HG03432 (cell line): ENCODE measurements around the gene TRAPPC2L.

Source experiments
- ATAC-seq: cut with Tn5 transposase; IDR thresholded peaks from one replicate; pipeline ENCODE4 v1.9.1; 2021; ENCODE audit warnings: mild to moderate bottlenecking, moderate library complexity; ENCODE audit not compliant: unreplicated experiment

Gene TRAPPC2L

GRCh38 chr16:88856828-88857727, at the start of gene TRAPPC2L, which contains the start of gene GALNS:
Gene TRAPPC2L (plus strand): TSS chr16:88857127. CDS start chr16:88857151, 24 bp downstream.
Gene GALNS (minus strand): TSS chr16:88856947. CDS start chr16:88856877, 70 bp downstream.
- ATAC-seq: peak; percentile 78

- ATAC-seq: no peak
Measured at GRCh38 chr16:88807142-88807625, 49.7 kb upstream of the TRAPPC2L start.

- no peak for ATAC-seq
Measured at GRCh38 chr16:88807626-88808453, 49.1 kb upstream of the TRAPPC2L start.

- no peak for ATAC-seq
Measured at GRCh38 chr16:88809068-88809675, 47.8 kb upstream of the TRAPPC2L start.

- ATAC-seq: no peak
Measured at GRCh38 chr16:88809676-88810165, 47.2 kb upstream of the TRAPPC2L start.

GRCh38 chr16:88810166-88810911, 46.6 kb upstream of the TRAPPC2L start:
- no peak for ATAC-seq

- ATAC-seq: peak; percentile 59
Measured at GRCh38 chr16:88810912-88811768, 45.8 kb upstream of the TRAPPC2L start.

GRCh38 chr16:88811769-88812512, 45.0 kb upstream of the TRAPPC2L start, which contains the start of gene APRT:
Gene APRT (minus strand): TSS chr16:88811928. CDS start chr16:88811899, 29 bp downstream.
- ATAC-seq: peak; percentile 66

GRCh38 chr16:88812513-88813268, 44.2 kb upstream of the TRAPPC2L start:
- no peak for ATAC-seq

GRCh38 chr16:88813269-88814143, 43.4 kb upstream of the TRAPPC2L start:
- no peak for ATAC-seq

GRCh38 chr16:88814144-88814502, 42.8 kb upstream of the TRAPPC2L start:
- ATAC-seq: no peak

- no peak for ATAC-seq
Measured at GRCh38 chr16:88815227-88815626, 41.7 kb upstream of the TRAPPC2L start.

- no peak for ATAC-seq
Measured at GRCh38 chr16:88815901-88816589, 40.9 kb upstream of the TRAPPC2L start.

- ATAC-seq: no peak
Measured at GRCh38 chr16:88816736-88817535, 40.0 kb upstream of the TRAPPC2L start.
